HepG2 (cell line): ENCODE measurements around the gene SLC25A48. TPM values are rescaled to one million over a fixed set of nuclear protein-coding genes. Genes with fewer than 3 reads are reported as not detected.

Experiments
- BRCA1 ChIP-seq: sonication (generic); formaldehyde crosslinking; IDR thresholded peaks from 2 replicates; pipeline ENCODE4 v1.4.0; 2020; ENCODE audit warnings: missing genetic modification reagents
- EEA1 ChIP-seq: sonication (generic); formaldehyde crosslinking; IDR thresholded peaks from 2 replicates; pipeline ENCODE4 v1.5.1; 2020; ENCODE audit warnings: mild to moderate bottlenecking, missing genetic modification reagents, borderline replicate concordance
- ETV6 ChIP-seq: sonication (generic); formaldehyde crosslinking; conservative IDR thresholded peaks from 2 replicates; pipeline ENCODE4 v1.4.0; 2020; ENCODE audit warnings: missing genetic modification reagents
- GABPB1 ChIP-seq: IDR thresholded peaks from 2 replicates; pipeline ENCODE4 v1.6.1; 2016; ENCODE audit warnings: mild to moderate bottlenecking, missing genetic modification reagents, moderate library complexity, missing compliant biosample characterization
- HHEX ChIP-seq: IDR thresholded peaks from 2 replicates; pipeline ENCODE4 v1.6.1; 2016; ENCODE audit warnings: control low read depth
- MED8 ChIP-seq: sonication (generic); formaldehyde crosslinking; IDR thresholded peaks from 2 replicates; pipeline ENCODE4 v1.8.1; 2023; ENCODE audit warnings: mild to moderate bottlenecking, missing genetic modification reagents; ENCODE audit not compliant: insufficient replicate concordance
- MEIS1 ChIP-seq: sonication (generic); formaldehyde crosslinking; IDR thresholded peaks from 2 replicates; pipeline ENCODE4 v1.9.0; 2021; ENCODE audit warnings: mild to moderate bottlenecking, missing genetic modification reagents, moderate library complexity, borderline replicate concordance
- NAIF1 ChIP-seq: sonication (generic); formaldehyde crosslinking; IDR thresholded peaks from 2 replicates; pipeline ENCODE4 v1.5.0; 2020; ENCODE audit warnings: mild to moderate bottlenecking, missing genetic modification reagents, borderline replicate concordance
- NCOA5 ChIP-seq: sonication (generic); formaldehyde crosslinking; IDR thresholded peaks from 2 replicates; pipeline ENCODE4 v1.4.0; 2020; ENCODE audit warnings: missing genetic modification reagents
- NR2F2 ChIP-seq: IDR thresholded peaks from 2 replicates; pipeline ENCODE4 v1.6.1; 2012; ENCODE audit warnings: low read depth, inconsistent platforms, borderline replicate concordance
- PATZ1 ChIP-seq: sonication (generic); formaldehyde crosslinking; IDR thresholded peaks from 2 replicates; pipeline ENCODE4 v1.4.0; 2020; ENCODE audit warnings: missing genetic modification reagents
- PHF21A ChIP-seq: sonication (generic); formaldehyde crosslinking; IDR thresholded peaks from 2 replicates; pipeline ENCODE4 v1.5.0; 2020; ENCODE audit warnings: mild to moderate bottlenecking, missing genetic modification reagents
- SP1 ChIP-seq, 2 experiments: fragments of 450-650 bp in 1 of 2; sonication (generic) in 1 of 2; formaldehyde crosslinking in 1 of 2; IDR thresholded peaks; 2 replicates each; pipeline versions ENCODE4 v1.4.0 to v1.6.1; 2016 to 2020; ENCODE audit warnings: missing genetic modification reagents in 1 of 2
- TP53 ChIP-seq: sonication (generic); formaldehyde crosslinking; conservative IDR thresholded peaks from 2 replicates; pipeline ENCODE4 v1.4.0; 2020; ENCODE audit warnings: missing genetic modification reagents
- ZBTB8A ChIP-seq: sonication (generic); formaldehyde crosslinking; IDR thresholded peaks from 2 replicates; pipeline ENCODE4 v1.4.0; 2020; ENCODE audit warnings: mild to moderate bottlenecking, low read depth, missing genetic modification reagents, borderline replicate concordance
- ZFYVE20 ChIP-seq: sonication (generic); formaldehyde crosslinking; IDR thresholded peaks from 2 replicates; pipeline ENCODE4 v1.8.0; 2023; ENCODE audit warnings: low read depth, mild to moderate bottlenecking, moderate library complexity, missing genetic modification reagents, borderline replicate concordance
- ZNF17 ChIP-seq: sonication (generic); formaldehyde crosslinking; IDR thresholded peaks from 2 replicates; pipeline ENCODE4 v1.5.0; 2020; ENCODE audit warnings: mild to moderate bottlenecking, missing genetic modification reagents
- ZNF205 ChIP-seq: IDR thresholded peaks from 2 replicates; pipeline ENCODE4 v1.6.1; 2018; ENCODE audit warnings: missing biosample characterization, missing genetic modification reagents
- ZNF232 ChIP-seq: sonication (generic); formaldehyde crosslinking; IDR thresholded peaks from 2 replicates; pipeline ENCODE4 v1.4.0; 2020; ENCODE audit warnings: missing genetic modification reagents, borderline replicate concordance
- ZNF30 ChIP-seq: sonication (generic); formaldehyde crosslinking; IDR thresholded peaks from 2 replicates; pipeline ENCODE4 v1.5.0; 2020; ENCODE audit warnings: mild to moderate bottlenecking, missing genetic modification reagents
- polyA plus RNA-seq, 8 experiments: library from polyadenylated mRNA; depleted of rRNA in 3 of 8; stranded (reverse) in 7 of 8; unstranded in 1 of 8; fragments of >200 nt; fragmentation: Illumina TruSeq in 4 of 8; extraction: Trizol in 4 of 8; gene quantifications; 2 replicates each; pipeline versions ENCODE4 v1.2.1 to v1.2.3, GENCODE V29; 2011 to 2016; ENCODE audit warnings: low read depth in 4 of 8, missing spikeins in 1 of 8, mixed read lengths in 1 of 8; ENCODE audit not compliant: insufficient read depth in 1 of 8
- total RNA-seq, 5 experiments: library from RNA; depleted of rRNA; stranded (reverse); fragments of >200 nt; fragmentation: Illumina TruSeq; extraction: Trizol; gene quantifications; 2 replicates each; pipeline ENCODE4 v1.2.3, GENCODE V29; 2016; ENCODE audit warnings: low read depth in 1 of 5
- TF ChIP-seq, protein P1 (sequence below): sonication (generic); formaldehyde crosslinking; IDR thresholded peaks from 2 replicates; pipeline ENCODE4 v1.5.0; 2020; ENCODE audit warnings: mild to moderate bottlenecking, missing genetic modification reagents
- TF ChIP-seq, protein P2 (sequence below): sonication (generic); formaldehyde crosslinking; IDR thresholded peaks from 2 replicates; pipeline ENCODE4 v1.5.1; 2020; ENCODE audit warnings: missing genetic modification reagents, mild to moderate bottlenecking, borderline replicate concordance

SLC25A48 gene
- total and polyA plus RNA-seq, 2 of the 13 experiments (the other 11 are each of a cell fraction or from before 2014, with no cell fraction given): 0.17 to 4.5 TPM

DNA sequence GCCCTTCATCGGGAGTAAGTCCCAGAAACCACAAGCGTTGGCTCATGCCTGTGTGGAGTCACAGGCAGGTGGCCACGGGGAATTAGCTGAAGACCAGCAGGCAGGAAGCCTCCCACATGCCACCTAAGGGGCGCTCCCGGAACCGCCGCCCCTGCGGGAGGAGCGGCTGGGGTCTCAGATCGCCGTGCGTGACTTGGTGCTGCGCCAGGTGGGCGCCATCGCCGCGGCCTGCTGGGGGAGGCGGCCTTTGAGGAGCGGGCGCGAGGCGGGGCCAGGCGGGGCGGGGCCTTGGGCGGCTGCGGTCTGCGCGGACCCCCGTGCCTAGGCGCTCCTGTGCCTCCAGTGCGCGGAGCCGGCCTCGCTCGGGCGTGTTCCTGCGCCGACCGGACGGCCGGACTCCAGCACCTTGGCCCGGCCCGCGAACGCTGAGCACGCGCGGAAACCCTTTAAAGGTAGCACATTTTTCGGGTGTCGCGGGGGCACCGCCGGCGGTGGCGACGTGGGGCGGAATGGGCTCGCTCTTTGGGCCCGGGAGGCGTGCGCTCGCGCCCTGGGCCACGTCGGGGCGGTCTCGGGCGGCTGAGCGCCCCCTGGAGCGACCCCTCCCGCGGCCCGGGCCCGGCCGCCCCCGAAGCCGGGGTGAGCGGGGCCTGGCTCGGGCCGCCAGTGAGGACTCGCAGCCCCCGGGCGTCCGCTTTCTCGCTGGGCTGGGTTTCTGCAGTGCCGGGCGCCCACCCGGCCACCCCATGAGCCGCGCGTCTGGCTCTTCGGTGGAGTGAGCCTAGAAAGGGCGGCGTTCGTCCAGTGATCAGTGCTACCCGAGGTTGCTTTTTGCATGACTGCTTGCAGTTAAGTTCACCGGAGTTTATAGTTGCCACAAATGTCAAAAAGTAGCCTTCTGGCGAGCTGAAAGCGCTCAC lies 95.8 kb downstream of the SLC25A48 start (continued):
- no peak for TF ChIP-seq NCOA5 (CRISPR knock-in tag)
- TF ChIP-seq, protein P1, sequence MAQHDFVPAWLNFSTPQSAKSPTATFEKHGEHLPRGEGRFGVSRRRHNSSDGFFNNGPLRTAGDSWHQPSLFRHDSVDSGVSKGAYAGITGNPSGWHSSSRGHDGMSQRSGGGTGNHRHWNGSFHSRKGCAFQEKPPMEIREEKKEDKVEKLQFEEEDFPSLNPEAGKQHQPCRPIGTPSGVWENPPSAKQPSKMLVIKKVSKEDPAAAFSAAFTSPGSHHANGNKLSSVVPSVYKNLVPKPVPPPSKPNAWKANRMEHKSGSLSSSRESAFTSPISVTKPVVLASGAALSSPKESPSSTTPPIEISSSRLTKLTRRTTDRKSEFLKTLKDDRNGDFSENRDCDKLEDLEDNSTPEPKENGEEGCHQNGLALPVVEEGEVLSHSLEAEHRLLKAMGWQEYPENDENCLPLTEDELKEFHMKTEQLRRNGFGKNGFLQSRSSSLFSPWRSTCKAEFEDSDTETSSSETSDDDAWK: no peak
- TF ChIP-seq MED8: no peak
- no peak for TF ChIP-seq ZNF17 (CRISPR knock-in tag)
- TF ChIP-seq GABPB1: peak; percentile 53
- no peak for TF ChIP-seq ZFYVE20 (CRISPR knock-in tag)
- no peak for TF ChIP-seq ETV6
- TF ChIP-seq ZNF232: no peak
- TF ChIP-seq MEIS1 (CRISPR knock-in tag): no peak
- TF ChIP-seq HHEX (CRISPR knock-in tag): no peak
- TF ChIP-seq, protein P2, sequence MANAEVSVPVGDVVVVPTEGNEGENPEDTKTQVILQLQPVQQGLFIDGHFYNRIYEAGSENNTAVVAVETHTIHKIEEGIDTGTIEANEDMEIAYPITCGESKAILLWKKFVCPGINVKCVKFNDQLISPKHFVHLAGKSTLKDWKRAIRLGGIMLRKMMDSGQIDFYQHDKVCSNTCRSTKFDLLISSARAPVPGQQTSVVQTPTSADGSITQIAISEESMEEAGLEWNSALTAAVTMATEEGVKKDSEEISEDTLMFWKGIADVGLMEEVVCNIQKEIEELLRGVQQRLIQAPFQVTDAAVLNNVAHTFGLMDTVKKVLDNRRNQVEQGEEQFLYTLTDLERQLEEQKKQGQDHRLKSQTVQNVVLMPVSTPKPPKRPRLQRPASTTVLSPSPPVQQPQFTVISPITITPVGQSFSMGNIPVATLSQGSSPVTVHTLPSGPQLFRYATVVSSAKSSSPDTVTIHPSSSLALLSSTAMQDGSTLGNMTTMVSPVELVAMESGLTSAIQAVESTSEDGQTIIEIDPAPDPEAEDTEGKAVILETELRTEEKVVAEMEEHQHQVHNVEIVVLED (CRISPR knock-in tag): no peak
- TF ChIP-seq TP53 (CRISPR knock-in tag): no peak
- no peak for TF ChIP-seq PHF21A (CRISPR knock-in tag)
- no peak for TF ChIP-seq BRCA1 (CRISPR knock-in tag)
- no peak for TF ChIP-seq ZBTB8A
- TF ChIP-seq NAIF1: no peak
- no peak for TF ChIP-seq ZNF30 (CRISPR knock-in tag)
- TF ChIP-seq NR2F2: no peak; the same call in 1 of the 2 replicates
- TF ChIP-seq EEA1: no peak
- TF ChIP-seq PATZ1: no peak; the same call in 1 of the 2 replicates
- no peak; the same call in 1 of the 2 replicates for TF ChIP-seq ZNF205 (CRISPR knock-in tag)
- no peak for TF ChIP-seq SP1 (IDR thresholded peaks at IDR 0.05)
- 0 out of 2 replicates have a peak, but pooled peaks have one; percentile 21 for TF ChIP-seq SP1 (CRISPR knock-in tag; IDR thresholded peaks at IDR 0.05)
